Measurements from ENCODE around the gene ATP6V0A1.

DNA sequence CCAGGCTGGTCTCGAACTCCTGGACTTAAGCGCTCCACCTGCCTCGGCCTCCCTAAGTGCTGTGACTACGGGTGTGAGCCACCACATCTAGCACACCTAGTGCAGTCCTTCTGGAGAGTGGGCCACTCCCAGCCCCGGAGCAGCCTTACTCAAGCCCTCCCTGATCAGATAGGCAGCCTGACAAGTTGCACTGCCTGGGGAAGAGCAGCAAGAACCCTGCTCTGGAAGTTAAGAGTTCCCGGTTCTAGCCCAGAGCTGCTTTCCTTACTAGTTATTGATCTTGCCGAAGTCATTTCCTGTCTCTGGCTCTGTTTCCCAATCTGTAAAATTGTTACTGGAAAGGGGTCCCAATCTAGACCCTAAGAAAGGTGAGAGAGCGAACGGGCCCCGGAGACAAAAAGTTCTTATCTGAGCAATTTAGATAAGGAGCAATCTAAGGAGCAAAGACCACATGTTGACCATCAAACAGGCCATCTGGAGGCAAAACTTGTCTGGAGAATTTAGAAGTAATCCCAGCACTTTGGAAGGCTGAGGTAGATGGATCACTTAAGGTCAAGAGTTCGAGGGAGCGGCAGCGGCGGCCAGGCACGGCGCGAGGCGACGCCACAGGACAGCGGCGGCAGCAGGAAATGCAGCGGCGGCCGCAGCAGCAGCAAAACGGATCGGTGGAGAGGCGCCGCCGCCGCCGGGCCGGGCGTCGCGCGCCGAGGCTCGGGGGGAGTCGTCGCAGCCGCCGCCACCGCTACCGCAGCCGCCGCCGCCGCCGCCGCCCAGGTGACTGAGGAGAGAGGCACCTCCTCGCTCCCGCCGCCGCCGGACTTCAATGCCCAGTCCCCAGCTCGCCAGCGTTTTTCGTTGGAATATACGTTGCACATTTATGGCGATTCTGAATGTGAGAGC, 73.0 kb downstream of the ATP6V0A1 start:
- TF ChIP-seq, protein P1, sequence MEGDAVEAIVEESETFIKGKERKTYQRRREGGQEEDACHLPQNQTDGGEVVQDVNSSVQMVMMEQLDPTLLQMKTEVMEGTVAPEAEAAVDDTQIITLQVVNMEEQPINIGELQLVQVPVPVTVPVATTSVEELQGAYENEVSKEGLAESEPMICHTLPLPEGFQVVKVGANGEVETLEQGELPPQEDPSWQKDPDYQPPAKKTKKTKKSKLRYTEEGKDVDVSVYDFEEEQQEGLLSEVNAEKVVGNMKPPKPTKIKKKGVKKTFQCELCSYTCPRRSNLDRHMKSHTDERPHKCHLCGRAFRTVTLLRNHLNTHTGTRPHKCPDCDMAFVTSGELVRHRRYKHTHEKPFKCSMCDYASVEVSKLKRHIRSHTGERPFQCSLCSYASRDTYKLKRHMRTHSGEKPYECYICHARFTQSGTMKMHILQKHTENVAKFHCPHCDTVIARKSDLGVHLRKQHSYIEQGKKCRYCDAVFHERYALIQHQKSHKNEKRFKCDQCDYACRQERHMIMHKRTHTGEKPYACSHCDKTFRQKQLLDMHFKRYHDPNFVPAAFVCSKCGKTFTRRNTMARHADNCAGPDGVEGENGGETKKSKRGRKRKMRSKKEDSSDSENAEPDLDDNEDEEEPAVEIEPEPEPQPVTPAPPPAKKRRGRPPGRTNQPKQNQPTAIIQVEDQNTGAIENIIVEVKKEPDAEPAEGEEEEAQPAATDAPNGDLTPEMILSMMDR (IDR thresholded peaks at IDR 0.05), result peak; percentile 24 to 72 (median 68)
- peak in 1 of 2 donors; percentile 40 for TF ChIP-seq POLR2A (IDR thresholded peaks at IDR 0.05)
